HG02759 (cell line): ENCODE measurements around the gene TP53I11.

Experiments
- ATAC-seq: cut with Tn5 transposase; IDR thresholded peaks from one replicate; pipeline ENCODE4 v1.9.1; 2021; ENCODE audit warnings: mild to moderate bottlenecking, moderate library complexity; ENCODE audit not compliant: unreplicated experiment

The TP53I11 gene

GRCh38 chr11:44957776-44958564, 7.3 kb upstream of the TP53I11 start:
- no peak for ATAC-seq

- no peak for ATAC-seq
These were observed 6.4 kb upstream of the TP53I11 start for GRCh38 chr11:44957040-44957515.

GRCh38 chr11:44955015-44955738, 4.5 kb upstream of the TP53I11 start:
- no peak for ATAC-seq

GRCh38 chr11:44954051-44954906, 3.6 kb upstream of the TP53I11 start:
- no peak for ATAC-seq

- no peak for ATAC-seq
These were observed 2.0 kb upstream of the TP53I11 start for GRCh38 chr11:44952500-44953260.

- no peak for ATAC-seq
These were observed 1.4 kb upstream of the TP53I11 start for GRCh38 chr11:44952082-44952481.

GRCh38 chr11:44950031-44950624, 555 bp downstream of the TP53I11 start:
- no peak for ATAC-seq

- ATAC-seq, result no peak
These were observed 1.3 kb downstream of the TP53I11 start for GRCh38 chr11:44949160-44950030.

- ATAC-seq, result no peak
These were observed 2.5 kb downstream of the TP53I11 start for GRCh38 chr11:44948155-44948554.

GRCh38 chr11:44947114-44947513, 3.6 kb downstream of the TP53I11 start:
- no peak for ATAC-seq

- no peak for ATAC-seq
These were observed 4.4 kb downstream of the TP53I11 start for GRCh38 chr11:44946263-44946662.

- ATAC-seq, result no peak
These were observed 5.0 kb downstream of the TP53I11 start for GRCh38 chr11:44945666-44946065.

GRCh38 chr11:44944853-44945235, 5.8 kb downstream of the TP53I11 start:
- no peak for ATAC-seq

- ATAC-seq, result no peak
These were observed 6.4 kb downstream of the TP53I11 start for GRCh38 chr11:44944181-44944852.

GRCh38 chr11:44943696-44944095, 7.0 kb downstream of the TP53I11 start:
- peak; percentile 12 for ATAC-seq

- ATAC-seq, result peak; percentile 74
These were observed 7.6 kb downstream of the TP53I11 start for GRCh38 chr11:44943118-44943517.

- no peak for ATAC-seq
These were observed 8.4 kb downstream of the TP53I11 start for GRCh38 chr11:44942029-44942955.
